Stimulated activated CD8-positive, alpha-beta memory T cell treated with anti-CD3 and anti-CD28 coated beads, Interleukin-4, amount 100 ng/mL, for 24 hours (primary cell): ENCODE measurements around the gene IER3.

Experiments
- DNase-seq: peaks from one replicate; pipeline ENCODE4 v3.0.0-alpha.2; 2020; ENCODE audit warnings: low read depth

Gene IER3

DNA sequence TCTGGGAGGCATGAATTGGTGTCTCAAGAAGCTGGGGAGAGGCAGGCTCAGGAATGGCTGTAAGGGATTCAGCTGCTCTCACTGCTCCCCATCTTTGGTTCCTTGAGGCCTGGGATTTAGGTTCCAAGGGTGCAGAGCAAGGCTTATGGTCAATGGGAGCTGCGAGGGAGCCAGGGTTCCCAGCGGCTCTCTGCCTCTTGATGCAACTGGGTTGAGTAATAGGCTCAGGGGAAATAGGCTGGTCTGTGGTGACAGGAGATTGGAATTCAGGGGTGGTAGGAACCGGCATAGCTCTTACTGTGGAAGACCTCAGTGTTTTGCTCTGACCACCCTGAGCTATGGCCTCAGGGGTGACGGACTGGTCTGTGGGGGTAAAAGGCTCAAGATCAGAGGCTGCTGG lies 40.5 kb downstream of the IER3 start:
- no peak for DNase-seq

DNA sequence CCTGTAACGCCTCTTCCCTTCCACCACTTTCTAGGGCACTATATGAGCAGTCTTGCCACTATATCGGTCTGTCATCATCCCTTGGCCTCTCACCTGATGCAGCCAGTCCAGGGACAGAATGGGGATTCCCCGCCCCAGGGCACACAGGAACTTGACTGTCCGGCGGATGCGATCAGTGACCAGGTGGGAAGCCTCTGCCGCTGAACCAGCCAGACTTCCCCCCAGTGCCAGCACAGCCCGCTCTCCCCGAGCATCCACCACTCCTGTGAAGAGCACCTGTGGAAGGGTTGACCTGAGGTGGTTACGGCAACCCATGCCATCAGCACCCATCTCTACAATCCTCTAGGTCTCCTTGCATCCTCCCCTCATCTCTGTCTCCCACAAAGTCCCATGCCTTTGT lies 41.3 kb downstream of the IER3 start:
- no peak for DNase-seq

DNA sequence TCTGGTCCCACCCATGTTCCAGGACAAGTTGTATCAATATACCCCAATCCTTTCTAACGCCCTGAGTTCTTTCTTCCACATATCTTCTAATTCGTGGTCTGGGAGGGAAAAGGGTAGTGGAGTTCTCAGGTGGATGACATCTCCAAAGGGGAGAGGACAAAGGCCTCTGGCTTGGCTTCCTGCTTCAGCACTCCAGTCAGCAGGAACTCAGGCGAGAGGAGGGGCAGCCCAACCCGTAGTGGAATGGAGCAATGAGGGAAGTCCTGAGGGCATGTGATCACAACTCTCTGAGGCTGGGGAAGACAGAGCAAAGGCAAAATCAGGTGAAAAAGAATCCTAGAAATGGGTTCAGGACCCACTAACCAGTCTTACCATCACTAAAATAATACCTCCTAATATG lies 44.0 kb downstream of the IER3 start:
- no peak for DNase-seq

DNA sequence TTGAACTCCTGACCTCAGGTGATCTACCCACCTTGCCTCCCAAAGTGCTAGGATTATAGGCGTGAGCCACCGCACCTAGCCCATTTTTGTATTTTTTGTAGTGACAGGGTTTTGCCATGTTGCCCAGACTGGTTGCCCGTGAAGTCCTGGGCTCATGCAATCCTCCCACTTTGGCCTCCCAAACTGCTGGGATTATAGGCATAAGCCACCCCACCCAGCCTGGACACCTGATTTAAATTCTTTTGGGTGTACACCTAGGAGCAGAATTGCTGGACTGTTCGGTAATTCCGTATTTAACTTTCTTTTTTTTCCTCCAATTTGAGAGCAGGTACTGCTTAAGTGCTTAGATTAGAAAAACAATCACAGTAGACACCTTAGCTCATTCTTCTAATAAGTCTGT lies 47.9 kb downstream of the IER3 start:
- DNase-seq, result no peak
